Ishikawa (cell line): ENCODE data around the gene SLC25A44.

Source experiments
- CEBPB ChIP-seq: IDR thresholded peaks from 2 replicates; pipeline ENCODE4 v1.6.1; 2012
- CREB1 ChIP-seq: IDR thresholded peaks from 2 replicates; pipeline ENCODE4 v1.6.1; 2012; ENCODE audit warnings: low read depth
- EGR1 ChIP-seq: IDR thresholded peaks from 2 replicates; pipeline ENCODE4 v1.6.1; 2012
- EP300 ChIP-seq: IDR thresholded peaks from 2 replicates; pipeline ENCODE4 v1.6.1; 2012; ENCODE audit warnings: borderline replicate concordance
- FOXM1 ChIP-seq: IDR thresholded peaks from 2 replicates; pipeline ENCODE4 v1.6.1; 2012; ENCODE audit warnings: low read depth, borderline replicate concordance
- MAX ChIP-seq: IDR thresholded peaks from 2 replicates; pipeline ENCODE4 v1.6.1; 2012
- NFIC ChIP-seq: IDR thresholded peaks from 2 replicates; pipeline ENCODE4 v1.6.1; 2012
- RAD21 ChIP-seq: IDR thresholded peaks from 2 replicates; pipeline ENCODE4 v1.6.1; 2012; ENCODE audit warnings: low read depth
- REST ChIP-seq: IDR thresholded peaks from 2 replicates; pipeline ENCODE4 v1.6.1; 2012; ENCODE audit warnings: low read depth, mild to moderate bottlenecking
- TAF1 ChIP-seq: IDR thresholded peaks from 2 replicates; pipeline ENCODE4 v1.6.1; 2012; ENCODE audit warnings: low read depth, mild to moderate bottlenecking
- TCF12 ChIP-seq: IDR thresholded peaks from 2 replicates; pipeline ENCODE4 v1.6.1; 2012; ENCODE audit warnings: low read depth
- TEAD4 ChIP-seq: IDR thresholded peaks from 2 replicates; pipeline ENCODE4 v1.6.1; 2012
- USF1 ChIP-seq: IDR thresholded peaks from 2 replicates; pipeline ENCODE4 v1.6.1; 2012
- YY1 ChIP-seq: IDR thresholded peaks from 2 replicates; pipeline ENCODE4 v1.6.1; 2012; ENCODE audit warnings: low read depth
- ZBTB7A ChIP-seq: IDR thresholded peaks from 2 replicates; pipeline ENCODE4 v1.6.1; 2012; ENCODE audit warnings: low read depth

SLC25A44 gene

GRCh38 chr1:156193488-156194299, at the start of gene SLC25A44:
SLC25A44 (plus strand) TSS chr1:156194104; CDS start chr1:156199848, 5,744 bp downstream.
- peak; percentile 48 for TF ChIP-seq CREB1
- TF ChIP-seq YY1: peak; percentile 98
- no peak for TF ChIP-seq MAX
- TF ChIP-seq NFIC: no peak
- TF ChIP-seq FOXM1: peak; percentile 54; the same call in 1 of the 2 replicates
- TF ChIP-seq REST: no peak
- TF ChIP-seq EP300: no peak
- no peak for TF ChIP-seq TEAD4
- no peak for TF ChIP-seq RAD21
- no peak for TF ChIP-seq ZBTB7A
- no peak for TF ChIP-seq CEBPB
- 0 out of 2 replicates have a peak, but pooled peaks have one; percentile 24 for TF ChIP-seq USF1
- no peak for TF ChIP-seq TCF12
- peak; percentile 81 for TF ChIP-seq TAF1
- peak; percentile 21; the same call in 1 of the 2 replicates for TF ChIP-seq EGR1

GRCh38 chr1:156144742-156145141, 49.2 kb upstream of the SLC25A44 start:
- TF ChIP-seq TCF12 (no peak), TAF1 (no peak), CREB1 (no peak), CEBPB (no peak), TEAD4 (no peak), EGR1 (no peak)

GRCh38 chr1:156145650-156146019, 48.3 kb upstream of the SLC25A44 start:
- TF ChIP-seq NFIC: no peak
- TF ChIP-seq RAD21: no peak
- TF ChIP-seq TAF1: no peak
- TF ChIP-seq CEBPB: no peak
- no peak for TF ChIP-seq REST
- TF ChIP-seq EP300: no peak
- TF ChIP-seq TEAD4: no peak
- TF ChIP-seq CREB1: no peak
- no peak for TF ChIP-seq EGR1
- no peak; the same call in 1 of the 2 replicates for TF ChIP-seq TCF12
- TF ChIP-seq FOXM1: no peak
- TF ChIP-seq MAX: no peak
- TF ChIP-seq YY1: no peak
- no peak for TF ChIP-seq ZBTB7A
- no peak for TF ChIP-seq USF1

GRCh38 chr1:156146020-156146768, 47.7 kb upstream of the SLC25A44 start:
- TF ChIP-seq USF1: no peak
- TF ChIP-seq FOXM1: no peak
- no peak for TF ChIP-seq REST
- TF ChIP-seq TEAD4: peak; percentile 62
- peak; percentile 83 for TF ChIP-seq RAD21
- no peak; the same call in 1 of the 2 replicates for TF ChIP-seq YY1
- TF ChIP-seq NFIC: peak; percentile 80
- TF ChIP-seq TAF1: no peak
- TF ChIP-seq EGR1: no peak
- TF ChIP-seq MAX: peak; percentile 34; the same call in 1 of the 2 replicates
- TF ChIP-seq CEBPB: no peak
- no peak for TF ChIP-seq ZBTB7A
- no peak for TF ChIP-seq EP300
- no peak for TF ChIP-seq CREB1
- no peak for TF ChIP-seq TCF12
